NCI-H1092 (cell line): ENCODE measurements around the gene NPC1.
"Not testable (repeated sequence)": the region's sequence is repeated elsewhere in the genome, so short reads cannot be mapped to it uniquely, and the experiment has no call there.

ENCODE experiments used
- DNase-seq: peaks from one replicate; lab custom pipeline; 2025; lab: John Stamatoyannopoulos, UW

Gene NPC1

DNA sequence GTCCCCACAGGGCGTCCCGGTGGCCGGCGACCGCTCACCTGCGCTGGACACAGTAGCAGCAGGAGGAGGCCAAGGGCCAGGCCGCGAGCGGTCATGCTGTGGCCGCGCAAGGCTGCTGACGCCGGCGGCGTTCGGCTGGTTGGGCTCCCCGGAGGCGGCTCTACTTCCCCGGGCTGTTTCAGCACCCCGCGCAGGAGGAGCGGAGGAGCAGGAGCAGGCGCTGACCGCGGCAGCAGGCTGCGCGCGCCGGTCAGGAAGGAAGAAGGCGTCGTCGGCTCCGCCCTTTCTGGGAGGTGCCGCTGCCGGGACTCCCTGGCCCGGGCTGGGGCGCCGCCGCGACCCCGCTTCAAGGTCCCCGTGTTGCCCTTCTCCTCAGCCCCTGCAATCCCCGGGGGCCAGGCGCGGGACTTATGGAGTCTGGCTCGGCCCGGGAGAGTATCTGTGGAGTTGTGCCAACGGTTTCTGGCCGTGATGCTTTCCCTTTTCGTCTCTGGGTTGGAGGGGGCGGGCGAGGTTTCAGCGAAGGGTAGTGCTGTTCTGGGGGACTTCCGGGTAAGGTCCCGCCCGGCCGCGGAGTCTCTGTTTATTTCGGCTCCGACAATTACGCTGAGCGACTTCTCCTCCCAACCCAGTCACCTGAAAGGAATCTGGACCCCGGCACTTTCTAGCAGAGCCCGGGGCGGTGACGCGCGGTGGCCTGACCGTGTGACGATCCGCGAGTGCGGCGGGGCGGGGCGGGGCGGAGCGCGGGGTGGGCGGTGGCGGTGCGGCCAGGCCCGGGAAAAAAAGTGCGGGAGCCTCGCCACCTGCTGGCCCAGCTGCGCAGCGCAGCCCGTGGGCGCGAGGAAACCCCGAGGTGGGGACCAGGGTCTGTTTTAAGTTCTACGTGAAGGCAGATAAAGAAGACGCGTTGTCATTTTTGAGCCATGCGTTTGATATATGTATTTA lies at the start of gene NPC1:
TSS of gene NPC1 (minus strand) at position 258 of the 948 bp plus-strand sequence. CDS start at position 95, 163 bp downstream.
- DNase-seq = peak; percentile 90

GRCh38 chr18:23636071-23636399 lies 49.7 kb upstream of the NPC1 start:
- DNase-seq = no peak

DNA sequence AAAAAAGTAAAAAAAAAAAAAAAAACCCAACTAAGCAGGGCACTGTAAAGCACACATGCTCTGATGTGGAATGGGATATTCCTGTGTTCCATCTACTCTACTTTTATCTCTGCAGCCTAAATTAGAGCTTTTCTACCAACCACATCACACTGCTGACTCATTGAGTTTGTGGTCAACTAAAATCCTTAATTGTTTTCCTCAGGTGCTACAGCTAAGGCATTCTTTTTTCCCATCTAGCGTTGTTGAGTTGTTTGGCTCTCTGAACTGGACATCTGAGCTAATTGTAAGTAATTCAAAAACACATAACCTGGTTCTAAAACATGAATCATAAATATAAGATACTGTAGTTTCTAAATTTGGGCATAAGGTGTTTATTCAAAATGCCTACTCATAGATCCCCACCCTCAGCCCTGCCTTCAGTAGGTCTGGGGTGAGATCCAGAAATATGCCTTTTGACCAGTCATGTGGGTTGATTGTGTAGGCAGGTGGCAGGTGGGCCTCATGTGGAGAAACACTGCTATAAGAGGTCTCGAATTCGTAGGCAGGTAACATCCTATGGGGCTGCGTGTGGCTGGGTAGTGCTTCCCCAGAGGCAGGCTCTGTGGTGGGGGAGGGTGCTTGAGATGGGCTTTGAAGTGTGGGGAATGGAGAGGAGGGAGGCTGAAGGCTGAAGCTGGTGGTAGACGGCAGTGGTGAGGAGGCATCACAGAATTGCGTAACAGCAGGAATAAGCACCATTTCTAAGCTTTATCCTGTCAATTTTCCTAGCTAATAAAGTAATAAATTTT lies 49.2 kb upstream of the NPC1 start:
- DNase-seq = no peak

DNA sequence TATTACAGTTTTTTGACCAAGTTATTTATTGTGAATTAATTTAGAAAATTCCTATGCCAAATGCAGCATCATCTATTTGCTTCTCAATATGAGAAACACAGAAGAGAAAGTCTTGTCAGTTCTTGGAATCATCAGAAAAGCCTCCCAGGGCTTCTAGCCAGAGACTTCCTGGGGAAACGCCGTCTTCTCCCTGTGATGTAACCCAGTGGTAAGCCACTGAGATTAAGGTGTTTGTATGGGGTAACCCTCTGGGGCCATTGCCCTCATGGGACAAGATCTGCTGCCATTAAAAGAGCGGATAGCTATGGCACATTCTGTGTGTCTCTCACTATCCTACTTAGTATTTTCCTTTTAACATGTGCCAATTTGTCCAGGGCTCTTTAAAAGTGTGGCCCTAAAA lies 48.4 kb upstream of the NPC1 start:
- no peak for DNase-seq

DNA sequence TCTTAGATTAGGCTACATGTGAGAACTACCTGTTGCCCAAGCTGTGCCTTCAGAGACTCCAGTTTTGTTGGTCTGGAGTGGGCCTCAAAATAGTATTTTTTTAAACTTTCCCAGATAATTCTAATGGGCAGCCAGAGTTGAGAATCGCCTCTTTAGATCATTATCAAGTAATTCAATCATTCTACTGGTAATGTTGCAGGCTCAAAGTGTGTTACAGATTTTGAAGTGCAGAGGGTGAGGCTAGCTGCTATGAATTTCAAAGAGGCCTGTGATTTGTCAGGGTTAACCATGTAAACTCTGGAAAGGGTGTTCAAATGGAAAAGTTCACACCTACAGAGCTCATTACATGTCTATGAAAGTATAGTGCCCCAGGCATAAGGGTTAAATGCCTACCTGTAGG lies 46.3 kb upstream of the NPC1 start:
- DNase-seq = no peak

DNA sequence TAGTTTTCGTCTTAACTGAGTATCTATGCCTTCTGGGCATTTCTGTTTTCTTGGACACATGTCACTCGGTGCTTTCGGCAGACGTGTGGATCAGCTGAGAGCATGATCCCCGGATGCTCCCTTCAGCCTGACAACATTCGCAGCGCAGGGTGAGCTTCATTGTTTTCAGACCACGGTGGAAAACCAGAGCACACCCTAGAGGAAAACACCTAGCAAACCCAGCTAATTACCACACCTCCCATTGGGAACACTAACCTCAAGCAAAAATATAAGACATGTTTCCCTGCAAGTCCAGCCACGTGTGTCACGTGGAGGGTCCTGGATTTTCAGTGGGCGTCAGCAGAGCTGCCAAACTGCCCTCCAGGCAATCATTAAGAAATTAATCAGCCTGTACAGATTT lies 45.4 kb upstream of the NPC1 start:
- DNase-seq = no peak

DNA sequence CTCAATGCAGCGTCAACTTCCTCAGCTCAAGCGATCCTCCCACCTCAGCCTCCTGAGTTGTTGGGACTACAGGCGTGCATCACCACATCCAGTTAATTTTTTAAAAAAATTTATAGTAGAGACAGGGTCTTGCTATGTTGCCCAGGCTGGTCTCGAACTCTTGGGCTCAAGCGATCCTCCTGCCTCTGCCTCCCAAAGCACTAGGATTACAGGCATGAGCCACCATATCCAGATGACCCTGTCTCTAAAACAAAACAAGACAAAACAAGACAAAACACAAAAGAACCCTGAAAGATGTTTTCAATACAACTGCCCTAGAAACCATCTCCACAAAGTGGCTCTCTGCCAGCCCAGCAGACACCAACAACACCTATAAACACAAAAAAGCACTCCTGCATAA lies 45.0 kb upstream of the NPC1 start:
- DNase-seq = no peak

DNA sequence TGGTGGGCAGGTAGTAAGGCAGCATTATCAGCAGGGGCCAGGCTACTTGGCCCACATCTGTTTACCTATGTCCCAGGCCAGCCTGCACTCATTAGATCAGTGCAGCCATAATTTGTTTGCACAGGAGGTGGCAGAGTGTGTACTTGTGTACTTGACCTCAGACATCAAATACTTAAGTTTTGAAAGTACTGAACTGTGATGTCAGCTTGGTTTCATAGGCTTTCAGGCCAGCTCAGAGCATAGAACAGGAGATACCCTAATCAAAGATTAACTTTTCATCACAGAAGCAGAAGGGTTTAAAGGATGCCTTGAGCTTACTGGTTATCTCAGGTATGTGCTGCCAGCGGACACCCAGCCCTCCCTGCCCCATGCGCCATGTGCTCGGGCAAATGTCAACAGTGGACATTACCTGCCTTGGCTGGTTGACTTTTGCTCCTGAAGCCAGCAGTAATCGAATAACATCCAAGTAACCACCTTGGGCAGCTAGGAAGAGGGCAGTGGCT lies 43.2 kb upstream of the NPC1 start:
- DNase-seq = peak; percentile 21

- no peak for DNase-seq
These were observed 41.7 kb upstream of the NPC1 start for GRCh38 chr18:23627970-23628369.

DNA sequence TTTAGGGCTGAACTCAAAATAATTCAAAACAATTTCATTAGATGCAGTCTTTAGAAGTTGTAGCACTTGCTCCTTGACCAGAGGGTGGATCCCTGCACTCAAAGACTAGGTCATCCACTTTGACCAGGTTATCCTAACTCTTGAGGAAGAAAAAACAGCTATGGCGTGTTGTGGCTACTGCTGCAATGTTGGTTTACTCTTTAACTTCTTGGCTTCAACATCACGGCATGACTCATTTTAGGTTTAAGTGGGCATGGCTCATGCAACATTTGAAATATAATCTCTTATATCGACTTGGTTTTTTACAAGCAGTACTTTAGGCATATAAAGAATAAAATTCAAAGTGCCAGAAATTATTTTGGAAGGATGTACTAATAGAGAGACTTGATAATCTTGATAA lies 41.0 kb upstream of the NPC1 start:
- DNase-seq = no peak

DNA sequence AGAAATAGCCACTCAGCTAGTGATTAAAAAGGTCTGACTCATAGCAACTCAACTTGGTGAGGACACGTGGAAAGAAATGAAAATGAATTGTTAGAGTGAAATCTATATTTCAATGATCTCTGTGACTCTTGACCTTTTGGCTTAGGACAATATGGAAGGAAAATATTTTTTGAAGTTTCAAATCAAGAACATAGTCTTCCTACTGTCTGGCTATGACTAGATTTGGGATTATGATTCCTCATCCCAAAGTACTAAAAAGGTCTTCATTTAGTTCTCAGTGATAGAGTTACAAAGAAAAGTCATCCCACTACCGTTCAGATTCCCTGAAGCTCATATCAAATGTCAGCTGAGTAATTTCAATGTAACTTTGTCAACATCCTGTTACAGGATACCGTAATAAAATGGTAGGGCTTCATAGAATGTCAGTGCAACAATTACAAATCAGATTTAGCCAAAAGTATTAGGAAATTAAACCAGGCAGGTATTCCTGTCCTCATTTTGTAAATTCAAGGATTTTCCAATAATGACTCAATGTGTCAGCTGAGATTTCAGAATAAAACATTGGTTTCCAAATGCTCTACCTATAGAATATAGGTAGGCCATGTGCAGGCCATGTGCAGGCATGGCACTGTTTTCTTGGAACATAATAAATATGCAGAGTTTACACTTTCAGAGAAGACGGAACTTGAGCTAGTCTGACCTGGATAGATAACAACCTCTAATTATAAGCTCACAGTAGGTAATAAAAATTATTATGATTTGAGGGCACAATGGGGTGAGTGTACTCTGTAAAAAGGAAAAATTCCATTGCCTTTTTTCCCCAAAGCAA lies 40.4 kb upstream of the NPC1 start:
- no peak for DNase-seq

DNA sequence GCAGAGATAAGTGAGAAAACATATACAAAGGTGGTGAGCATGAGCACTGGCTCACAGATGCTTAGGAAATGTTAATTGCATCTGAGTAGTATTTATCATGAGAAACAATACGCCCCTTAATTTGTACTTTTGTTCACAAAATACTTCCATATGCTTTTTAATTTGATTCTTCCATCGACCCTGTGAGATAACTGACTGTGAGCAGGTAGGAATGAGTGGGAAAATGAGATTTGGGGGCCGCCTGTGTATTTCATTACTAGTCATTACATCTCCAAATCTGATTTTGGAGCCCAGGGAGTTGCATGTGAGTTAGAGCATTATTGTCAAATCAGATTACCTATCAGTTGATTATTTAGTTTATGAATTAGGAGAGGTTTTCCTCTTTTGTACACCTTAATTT lies 36.7 kb upstream of the NPC1 start:
- DNase-seq = no peak

DNA sequence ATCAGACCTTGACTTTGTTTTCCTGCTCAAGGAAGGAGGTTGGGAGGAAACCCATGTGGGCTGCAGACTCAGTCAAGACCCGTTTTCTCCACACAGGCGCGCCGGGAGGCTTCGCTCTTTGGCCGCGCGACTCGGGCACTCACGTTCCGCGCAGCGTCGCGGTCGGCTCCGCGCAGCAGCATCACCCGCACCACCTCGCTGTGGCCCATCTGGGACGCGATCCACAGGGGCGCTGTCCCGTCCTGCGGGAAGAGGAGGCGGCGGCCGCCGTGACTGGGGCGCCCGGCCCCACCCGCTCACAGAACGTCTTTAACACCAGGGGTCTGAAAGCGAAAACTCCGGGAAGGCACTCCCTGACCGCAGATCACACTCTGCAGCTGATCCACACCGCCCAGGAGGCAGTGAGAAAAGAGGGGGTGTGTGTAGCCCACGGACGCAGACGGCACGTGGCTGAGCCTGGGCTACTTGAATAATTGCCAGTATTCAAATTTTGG lies 33.1 kb upstream of the NPC1 start:
- no peak for DNase-seq

DNA sequence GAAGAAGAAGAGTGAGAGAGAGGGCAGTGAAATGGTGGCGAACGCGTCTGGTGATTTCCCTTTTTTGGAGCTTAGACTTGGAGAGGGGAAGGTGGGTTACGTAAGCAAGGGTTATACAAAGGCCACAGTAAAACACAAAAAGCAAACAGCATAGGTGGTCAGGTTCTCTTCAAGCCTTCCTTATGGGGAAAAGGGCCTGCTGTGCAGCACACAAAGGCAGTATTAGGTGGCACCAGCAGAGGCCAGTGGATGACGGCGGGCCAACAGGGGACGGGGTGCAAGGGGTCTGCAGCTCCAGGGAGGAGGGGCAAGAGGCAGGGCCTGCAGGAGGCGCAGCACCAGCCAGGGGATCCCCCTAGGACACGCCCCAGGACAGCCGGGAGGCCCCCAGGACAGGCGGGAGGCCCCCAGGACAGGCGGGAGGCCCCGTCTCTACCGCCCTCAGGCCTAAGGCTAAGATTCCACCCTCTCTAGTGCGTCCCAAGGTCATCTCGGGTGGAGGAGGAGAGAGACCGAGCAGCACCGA lies 32.6 kb upstream of the NPC1 start:
- DNase-seq = no peak

DNA sequence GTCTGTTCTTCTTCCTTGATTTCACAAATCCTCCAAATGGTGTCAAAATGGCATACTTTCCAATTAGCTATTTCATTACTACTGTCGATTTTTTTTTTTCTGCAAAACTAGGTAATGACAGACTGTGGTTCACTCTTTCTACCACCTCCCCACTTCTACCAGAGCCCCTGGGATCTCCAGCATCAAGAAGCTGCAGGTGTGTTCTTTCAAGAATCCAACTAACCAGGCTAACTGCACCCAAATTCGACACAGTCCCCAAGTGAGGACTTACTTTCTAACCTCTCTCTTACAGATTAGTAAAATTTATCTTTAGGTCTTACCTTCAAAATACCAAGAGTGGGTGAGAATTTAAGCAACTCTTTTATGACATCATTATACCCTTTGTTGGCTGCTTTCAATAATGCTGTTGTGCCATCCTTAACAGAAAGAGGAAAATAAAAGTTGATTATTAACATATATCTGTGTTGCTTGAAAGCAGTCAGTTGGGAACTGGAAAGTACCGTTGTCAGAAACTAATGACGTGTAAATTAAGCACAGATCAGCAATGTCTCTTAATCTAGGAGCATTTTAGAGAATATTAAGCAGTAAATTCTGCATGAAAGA lies 31.2 kb upstream of the NPC1 start:
- no peak for DNase-seq

DNA sequence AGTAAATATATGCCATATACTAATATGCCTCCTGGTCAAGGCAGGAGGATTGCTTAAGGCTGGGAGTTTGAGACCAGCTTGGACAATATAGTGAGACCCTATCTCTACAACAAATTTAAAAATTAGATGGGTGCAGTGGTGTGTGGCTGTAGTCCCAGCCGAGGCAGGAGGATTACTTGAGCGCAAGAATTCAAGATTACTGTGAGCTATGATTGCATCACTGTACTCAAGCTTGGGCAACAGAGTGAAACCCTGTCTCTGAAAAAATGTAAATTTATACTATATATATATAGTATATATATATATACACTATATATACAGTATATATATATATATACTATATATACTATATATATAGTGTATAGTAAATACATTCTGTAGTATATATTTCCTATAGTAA lies 30.0 kb upstream of the NPC1 start:
- no peak for DNase-seq

GRCh38 chr18:23614891-23615290 lies 28.6 kb upstream of the NPC1 start:
- DNase-seq = no peak

GRCh38 chr18:23614413-23614812 lies 28.1 kb upstream of the NPC1 start:
- no peak for DNase-seq

DNA sequence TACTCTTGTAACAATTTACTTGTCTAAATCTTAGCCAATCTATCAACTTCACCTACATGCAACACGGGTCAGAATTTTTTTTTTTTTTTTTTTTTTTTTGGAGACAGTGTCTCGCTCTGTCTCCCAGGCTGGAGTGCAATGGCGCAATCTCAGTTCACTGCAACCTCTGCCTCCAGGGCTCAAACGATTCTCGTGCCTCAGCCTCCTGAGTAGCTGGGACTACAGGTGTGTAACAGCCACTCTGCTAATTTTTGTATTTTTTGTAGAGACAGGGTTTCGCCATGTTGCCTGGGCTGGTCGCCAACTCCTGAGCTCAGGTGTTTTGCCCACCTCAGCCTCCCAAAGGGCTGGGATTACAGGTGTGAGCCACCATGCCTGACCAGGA lies 26.8 kb upstream of the NPC1 start:
- DNase-seq = not testable (repeated sequence)

- no peak for DNase-seq
These were observed 26.3 kb upstream of the NPC1 start for GRCh38 chr18:23612434-23613090.
